ENCODE measurements around the gene GALNTL6. TPM values are rescaled to one million over a fixed set of nuclear protein-coding genes. Genes with fewer than 3 reads are reported as not detected.

Gene GALNTL6
- total and polyA plus RNA-seq, 2 experiments from 2014 or later, result 0.38 to 0.40 TPM

- Histone ChIP-seq H3K9me2 (ENCODE audit: insufficient read depth) (no peaks in the 10 kb centered on the region), H3K27me3 (ENCODE audit: insufficient read depth) (no peaks in the 10 kb centered on the region), H3K79me2 (replicated peaks; ENCODE audit: insufficient read depth) (no peaks in the 10 kb centered on the region), H4K20me1 (replicated peaks; ENCODE audit: insufficient read depth) (no peaks in the 10 kb centered on the region), H2AFZ (no peak overlapping the region; the same call in 1 of the 2 replicates), H3K36me3 (ENCODE audit: insufficient read depth) (no peaks in the 10 kb centered on the region), H3K27ac (ENCODE audit: low read depth) (0 out of 2 replicates have a peak overlapping the region, but pooled peaks have one; percentile 11), H3K4me2 (peak overlapping the region; percentile 8; the same call in 1 of the 2 replicates), H3K4me3 (no peak overlapping the region), H3F3A (replicated peaks; ENCODE audit: low read depth) (no peaks in the 10 kb centered on the region), H3K4me1 (ENCODE audit: insufficient read depth) (peaks cover 22% of the 10 kb centered on the region)
- peaks cover 3% of the 10 kb centered on the region; the same call in 1 of the 3 replicates for H3K9me3 Mint-ChIP-seq
- no peak overlapping the region for H3K4me3 Mint-ChIP-seq
- H3K27me3 Mint-ChIP-seq (ENCODE audit: insufficient read depth, low read depth, poor library complexity), result no peaks in the 10 kb centered on the region
- H3K4me1 Mint-ChIP-seq, result peaks cover 26% of the 10 kb centered on the region
- DNase-seq (ENCODE audit: low spot score), result peak; percentile 10
- H3K36me3 Mint-ChIP-seq (ENCODE audit: low read depth), result peaks cover 2% of the 10 kb centered on the region; the same call in 1 of the 3 replicates
- H3K27ac Mint-ChIP-seq, result peak overlapping the region; percentile 74; the same call in 1 of the 2 replicates
- peak; percentile 54 for ATAC-seq
- no peak for TF ChIP-seq ZNF462 (CRISPR knock-in tag; IDR thresholded peaks at IDR 0.05)
These were observed 111.7 kb downstream of the GALNTL6 start for GRCh38 chr4:171924746-171925376.

- H3K79me2 ChIP-seq (replicated peaks; ENCODE audit: insufficient read depth), result no peaks in the 10 kb centered on the region
- no peaks in the 10 kb centered on the region for H3F3A ChIP-seq (replicated peaks; ENCODE audit: low read depth)
- peaks cover 26% of the 10 kb centered on the region for H3K4me1 Mint-ChIP-seq
- H3K4me3 Mint-ChIP-seq, result no peak overlapping the region
- H3K9me2 ChIP-seq (ENCODE audit: insufficient read depth), result no peaks in the 10 kb centered on the region
- DNase-seq (ENCODE audit: low spot score) (no peak), ATAC-seq (no peak)
- H3K4me2 ChIP-seq, result no peak overlapping the region
- no peaks in the 10 kb centered on the region for H3K36me3 ChIP-seq (ENCODE audit: insufficient read depth)
- peaks cover 6% of the 10 kb centered on the region; the same call in 1 of the 3 replicates for H3K9me3 Mint-ChIP-seq
- H3K4me1 ChIP-seq (ENCODE audit: insufficient read depth), result peaks cover 22% of the 10 kb centered on the region
- H3K27ac Mint-ChIP-seq, result no peak overlapping the region
- H2AFZ ChIP-seq, result no peak overlapping the region
- peaks cover 4% of the 10 kb centered on the region; the same call in 1 of the 3 replicates for H3K36me3 Mint-ChIP-seq (ENCODE audit: low read depth)
- no peak overlapping the region for H3K27ac ChIP-seq (ENCODE audit: low read depth)
- no peaks in the 10 kb centered on the region for H4K20me1 ChIP-seq (replicated peaks; ENCODE audit: insufficient read depth)
- H3K4me3 ChIP-seq, result no peak overlapping the region
- no peaks in the 10 kb centered on the region for H3K27me3 ChIP-seq (ENCODE audit: insufficient read depth)
- no peaks in the 10 kb centered on the region for H3K27me3 Mint-ChIP-seq (ENCODE audit: insufficient read depth, low read depth, poor library complexity)
- TF ChIP-seq ZNF462 (CRISPR knock-in tag; IDR thresholded peaks at IDR 0.05), result no peak
These were observed 115.1 kb downstream of the GALNTL6 start for GRCh38 chr4:171928336-171928735.
